ENCODE data around the gene PAK5. TPM values are rescaled to one million over a fixed set of nuclear protein-coding genes. Genes with fewer than 3 reads are reported as not detected.

Gene PAK5
- total RNA-seq, 1 donor from 2014 or later: 36.1 TPM

Other genes with a start within 250 kb of the PAK5 start
- 2.5 TPM for gene ANKEF1, start 195.9 kb upstream of the PAK5 start, total RNA-seq